DOHH2 (cell line): Measurements from ENCODE around the gene C11orf68.

ENCODE experiments used
- CTCF ChIP-seq: fragments of 200-600 bp; sonication (generic); IDR thresholded peaks from one replicate; pipeline ENCODE4 v1.5.1; 2014; ENCODE audit warnings: antibody characterized with exemption, mild to moderate bottlenecking, low read depth, low read length; ENCODE audit not compliant: poor library complexity, severe bottlenecking
- EZH2phosphoT487 ChIP-seq: fragments of 200-600 bp; sonication (generic); IDR thresholded peaks from 2 replicates; pipeline ENCODE4 v1.6.1; 2017; ENCODE audit warnings: borderline replicate concordance, mild to moderate bottlenecking, antibody characterized with exemption, low read length, moderate library complexity, mixed read lengths

GRCh38 chr11:65906602-65907001 lies 12.3 kb downstream of the C11orf68 start:
- TF ChIP-seq CTCF (no peak), EZH2phosphoT487 (no peak)
